Muscle of arm (tissue), 12 donors: ENCODE data around the gene GRB10. TPM values are rescaled to one million over a fixed set of nuclear protein-coding genes. Genes with fewer than 3 reads are reported as not detected.
"Not testable (repeated sequence)": the region's sequence is repeated elsewhere in the genome, so short reads cannot be mapped to it uniquely, and the experiment has no call there.

Experiments
- DNase-seq: peaks from one replicate; pipeline ENCODE4 v3.0.0-alpha.2; 2013
- polyA plus RNA-seq, 12 donors: library from polyadenylated mRNA; unstranded; fragments of 120-200 nt; gene quantifications; one replicate each; pipeline ENCODE4 v1.2.1, GENCODE V29; 2013; ENCODE audit not compliant: insufficient read length in 12 of 12

GRB10 gene
- polyA plus RNA-seq, 12 donors, result 5.0 to 27.3 (median 15.7) TPM; not detected in 1

DNA sequence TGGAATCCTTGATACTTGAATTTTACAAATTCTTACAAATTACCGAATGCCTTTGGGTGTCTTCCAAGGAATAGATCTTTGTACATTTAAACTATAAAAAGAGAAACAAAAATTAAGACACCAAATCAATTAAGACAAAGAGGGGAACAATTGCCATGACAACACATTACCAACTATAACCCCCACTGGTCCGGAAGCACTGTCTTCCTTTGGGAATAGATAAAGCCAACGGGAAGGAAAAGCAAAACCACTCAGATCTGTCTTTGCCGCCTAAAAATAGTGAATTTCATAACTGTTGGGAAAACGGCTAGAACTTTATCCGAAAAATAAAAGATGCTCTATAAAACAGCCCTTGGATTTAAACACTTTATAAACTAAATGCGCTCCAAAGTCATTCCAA lies 37.4 kb downstream of the GRB10 start:
- no peak for DNase-seq

DNA sequence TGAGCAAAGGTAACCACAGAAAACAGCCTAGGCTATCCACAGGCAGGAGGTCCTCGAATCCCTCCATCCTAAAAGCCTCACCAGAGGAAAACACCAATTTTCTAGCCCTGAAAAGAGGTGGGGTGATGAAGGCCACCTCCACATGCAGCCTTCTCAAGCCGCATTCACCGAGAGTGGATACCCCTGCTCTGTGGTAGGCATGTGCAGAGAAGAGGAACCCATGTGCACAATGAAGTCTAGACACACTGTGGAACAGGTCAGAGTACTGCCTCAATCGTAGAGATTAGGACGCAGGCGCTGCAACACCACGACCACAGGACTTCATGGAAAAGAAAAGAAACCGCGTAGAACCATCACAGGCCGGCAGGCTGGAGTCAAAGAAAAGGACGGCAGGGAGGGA lies 38.8 kb downstream of the GRB10 start:
- no peak for DNase-seq

DNA sequence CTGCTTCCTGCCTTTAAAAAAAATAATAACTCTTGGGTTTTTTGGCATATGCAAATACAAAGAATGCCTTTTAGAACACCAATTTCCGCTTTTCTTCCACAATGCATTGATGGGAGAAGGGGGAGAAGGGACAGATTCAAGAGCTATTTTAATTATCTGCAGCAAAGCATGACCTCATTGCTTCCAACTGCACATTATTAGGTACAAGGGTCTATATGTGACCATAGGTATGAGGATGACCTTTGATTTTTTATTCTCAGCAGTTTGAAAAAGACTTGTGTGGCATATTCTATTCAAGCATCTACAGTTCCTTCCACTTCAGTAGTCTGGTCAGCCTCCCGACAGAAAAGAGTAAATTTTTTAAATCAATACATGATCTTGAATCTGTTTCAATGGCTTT lies 39.7 kb downstream of the GRB10 start:
- no peak for DNase-seq

DNA sequence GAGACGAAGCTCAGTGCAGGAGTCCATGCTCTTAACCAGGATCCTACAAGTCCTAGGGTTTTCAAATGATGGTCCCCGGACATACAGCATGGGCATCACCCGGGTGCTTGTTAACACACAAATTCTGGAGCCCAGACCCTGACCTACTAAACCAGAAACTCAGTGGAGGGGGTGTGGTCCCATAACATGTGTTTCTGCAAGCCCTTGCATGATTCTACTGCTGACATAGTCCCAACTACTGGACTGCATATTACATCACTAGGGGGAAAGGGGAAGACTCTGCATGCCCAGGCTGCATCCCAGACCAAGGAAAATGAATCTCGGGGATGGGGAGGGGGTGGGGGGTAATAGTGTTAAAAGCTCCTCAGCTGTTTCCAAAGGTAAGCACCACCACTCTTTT lies 40.3 kb downstream of the GRB10 start:
- no peak for DNase-seq

DNA sequence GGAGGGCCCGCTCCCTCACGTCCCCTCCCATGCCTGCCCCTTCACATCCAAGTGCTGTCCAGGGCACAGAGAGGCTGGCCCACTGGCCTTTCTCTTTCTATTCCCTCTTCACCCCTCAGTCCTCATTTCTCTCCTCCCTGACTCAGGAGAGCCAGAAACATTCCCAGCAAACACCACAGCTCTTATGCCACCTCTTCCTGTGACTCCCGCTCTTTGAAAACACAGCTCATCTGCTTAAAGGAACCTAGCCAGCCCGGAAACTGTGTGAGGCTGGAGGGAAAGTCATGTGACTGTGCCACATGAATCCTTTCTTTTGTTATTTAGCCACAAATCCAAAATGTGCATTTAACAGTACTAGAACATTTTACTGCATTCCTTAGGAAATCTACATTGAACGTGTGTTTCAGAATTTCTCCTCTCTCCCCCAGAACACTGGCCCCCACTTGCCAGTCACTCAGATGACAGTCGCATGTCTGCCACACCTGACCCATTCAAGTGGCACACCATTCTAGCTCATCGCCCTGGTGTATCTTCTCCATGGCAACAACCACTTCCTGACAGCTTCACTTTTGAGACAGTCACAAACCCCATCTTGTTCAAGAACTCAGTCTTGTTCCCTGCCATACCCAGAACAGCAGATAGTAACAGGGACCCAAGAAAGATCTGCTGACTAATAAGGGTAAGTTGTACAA lies 42.8 kb downstream of the GRB10 start:
- DNase-seq, result no peak

DNA sequence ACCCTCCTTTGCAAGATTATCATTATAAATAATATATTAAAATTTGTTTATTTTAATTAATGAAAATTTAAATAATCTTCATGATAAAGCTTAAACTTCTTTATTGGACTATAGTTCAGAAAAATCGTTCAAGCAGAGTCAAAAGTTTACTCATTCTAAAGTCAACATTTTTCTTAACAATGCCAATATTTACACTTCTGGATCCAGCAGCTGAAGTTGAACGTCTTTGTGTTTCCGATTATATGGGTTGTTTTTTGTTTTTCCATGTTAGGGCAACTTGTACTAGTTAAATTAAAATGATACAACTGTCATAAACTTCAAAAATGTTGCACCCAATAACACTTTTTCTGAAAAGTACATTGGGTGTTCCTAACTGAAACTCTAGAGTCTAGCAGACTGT lies 43.8 kb downstream of the GRB10 start:
- DNase-seq, result no peak

DNA sequence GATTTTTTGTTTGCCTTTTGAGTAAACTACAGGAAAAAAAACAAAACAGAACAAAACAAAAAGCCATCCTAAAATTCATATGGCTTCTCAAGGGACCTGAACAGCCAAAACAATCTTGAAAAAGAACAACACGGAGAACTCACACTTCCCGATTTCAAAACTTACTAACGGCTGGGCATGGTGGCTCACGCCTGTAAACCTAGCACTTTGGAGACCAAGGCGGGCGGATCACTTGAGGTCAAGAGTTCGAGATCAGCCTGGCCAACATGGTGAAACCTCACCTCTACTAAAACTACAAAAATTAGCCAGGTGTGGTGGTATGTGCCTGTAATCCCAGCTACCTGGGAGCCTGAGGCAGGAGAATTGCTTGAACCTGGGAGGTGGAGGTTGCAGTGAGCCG lies 46.9 kb downstream of the GRB10 start:
- DNase-seq, result not testable (repeated sequence)

DNA sequence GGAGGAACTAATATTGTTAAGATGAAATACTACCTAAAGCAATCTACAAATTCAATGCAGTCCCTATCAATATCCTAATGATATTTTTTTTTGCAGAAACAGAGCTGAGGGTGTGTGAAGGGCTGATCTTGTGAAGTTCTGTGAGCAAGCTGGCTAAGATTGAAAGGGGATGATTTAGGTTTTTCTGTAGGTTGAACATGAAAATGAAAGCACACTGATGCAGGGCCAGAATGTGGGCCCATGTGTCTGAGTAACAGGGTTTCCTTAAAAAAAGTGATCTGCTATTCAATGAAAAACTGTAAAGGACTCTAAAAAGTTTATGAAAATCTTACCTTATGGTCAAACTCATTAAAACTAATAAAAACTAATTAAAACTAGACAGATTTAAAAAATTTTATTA lies 47.4 kb downstream of the GRB10 start:
- no peak for DNase-seq

DNA sequence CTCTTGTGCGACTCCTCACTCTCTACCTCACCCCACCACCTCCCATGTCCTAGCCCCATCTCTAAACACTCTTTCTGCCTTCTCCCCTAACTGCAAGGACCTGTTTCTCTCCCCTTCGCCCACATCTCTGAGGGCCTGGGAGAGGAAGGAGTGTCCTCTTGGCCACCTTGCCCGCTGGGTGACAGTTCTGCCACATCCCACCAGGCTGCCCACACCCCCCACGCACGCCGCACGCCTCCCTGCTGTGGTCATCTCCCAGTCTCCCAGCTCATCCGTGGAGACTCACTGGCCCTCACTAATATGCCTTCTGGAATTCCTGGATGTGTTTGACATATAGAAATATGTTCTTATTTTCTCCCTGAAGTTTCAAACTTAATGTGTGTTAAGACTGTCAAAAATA lies 48.5 kb downstream of the GRB10 start:
- DNase-seq, result no peak

DNA sequence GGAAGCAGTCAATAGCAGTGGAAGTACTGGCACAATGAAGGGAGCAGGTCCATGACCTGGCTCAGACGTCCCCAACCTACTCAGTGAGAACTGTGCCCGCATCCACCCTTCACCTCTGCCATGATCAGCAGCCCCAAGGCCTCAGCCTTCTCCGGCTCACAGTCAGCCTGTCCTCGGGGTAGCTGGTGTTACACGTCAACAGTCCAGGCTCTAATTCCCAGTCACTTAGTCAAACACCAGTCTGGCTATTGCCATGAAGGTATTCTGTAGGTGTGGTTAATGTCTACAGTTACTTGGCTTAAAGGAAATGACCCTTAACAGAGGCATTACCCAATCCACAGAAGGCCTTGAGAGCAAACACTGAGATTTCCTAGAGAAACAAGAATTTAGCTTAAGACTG lies 49.1 kb downstream of the GRB10 start:
- no peak for DNase-seq

DNA sequence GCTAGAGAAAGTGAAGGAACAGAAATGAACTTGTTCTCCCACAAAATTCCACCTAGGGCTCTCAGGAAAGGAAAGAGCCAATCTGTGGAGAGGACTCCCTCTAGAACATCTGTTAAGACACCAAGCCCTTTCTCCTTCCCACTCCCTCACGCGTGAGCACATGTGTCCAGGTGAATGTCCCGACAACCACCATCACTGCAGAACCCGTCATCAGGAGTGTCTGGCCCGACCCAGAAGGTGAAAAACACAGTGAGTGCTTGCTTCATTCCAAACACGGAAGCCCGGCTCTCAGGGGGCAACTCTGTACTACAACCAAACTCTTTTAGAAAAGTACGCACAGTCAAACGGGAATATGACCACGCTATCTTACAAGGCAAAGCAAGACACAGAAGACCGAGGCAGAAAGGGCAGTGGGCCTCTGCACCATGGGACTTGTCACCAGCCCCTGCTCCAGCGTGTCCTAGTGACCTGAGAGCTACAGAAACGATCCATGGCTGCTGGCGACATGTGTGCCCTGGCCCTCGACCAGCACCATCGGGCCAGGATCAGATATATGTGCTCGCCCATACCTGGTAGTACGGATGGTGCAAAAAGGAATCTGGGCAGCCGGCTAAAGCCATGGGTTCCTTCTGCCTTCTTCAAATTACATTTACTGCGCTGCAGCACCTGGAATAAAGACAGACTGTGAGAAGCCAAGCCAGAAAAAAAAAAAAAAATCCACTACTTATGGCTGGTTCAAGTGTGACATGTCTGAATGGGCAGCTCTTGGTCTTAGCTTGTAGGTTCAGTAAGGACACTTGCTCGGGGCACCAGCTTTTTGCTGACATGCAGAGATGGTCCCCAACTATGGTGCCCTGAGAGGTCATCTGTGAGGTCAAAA lies 50.8 kb downstream of the GRB10 start:
- no peak for DNase-seq

DNA sequence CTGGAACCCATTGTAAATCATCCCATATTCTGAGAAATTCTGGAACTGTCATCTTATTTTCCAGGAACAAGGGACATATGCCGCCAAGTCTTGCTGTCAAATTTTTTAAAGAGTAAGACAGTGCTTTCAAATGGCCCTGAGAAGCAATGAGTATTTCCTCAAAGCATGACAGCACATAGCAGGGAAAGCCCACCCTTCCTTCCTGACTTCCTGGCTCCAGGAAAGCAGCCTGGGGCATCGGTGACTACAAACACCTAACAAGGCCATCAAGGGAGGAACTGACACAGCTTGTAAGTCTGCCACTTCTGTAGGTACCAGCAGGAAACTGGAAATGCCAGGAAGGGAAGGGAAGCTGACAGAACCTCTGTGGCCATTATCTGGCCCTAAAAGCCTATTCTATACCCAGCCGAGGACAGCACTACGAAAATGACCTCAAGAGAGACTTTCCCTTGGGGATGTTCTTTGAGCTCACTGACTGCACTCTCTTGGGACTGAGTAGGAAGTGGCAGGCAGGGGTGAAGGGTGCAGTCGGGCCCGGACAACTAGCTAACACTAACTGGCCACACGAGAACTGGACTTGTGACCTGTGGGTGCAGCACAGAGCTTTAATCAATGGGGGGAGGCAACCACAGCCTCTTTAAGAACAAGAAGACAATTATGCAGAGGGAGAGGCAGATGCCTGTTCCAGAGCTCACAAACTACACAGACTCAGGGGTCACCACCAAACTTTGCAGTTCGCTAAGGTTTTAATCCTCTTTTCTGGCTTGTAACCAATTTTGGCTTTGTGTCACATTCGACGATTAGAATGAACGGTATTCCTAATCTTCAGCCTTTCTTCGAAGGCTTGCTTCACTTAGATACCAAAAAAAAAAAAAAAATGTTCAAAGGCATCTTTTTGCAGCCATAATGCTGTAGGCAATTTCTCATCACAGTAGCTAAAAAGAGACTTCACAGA lies 52.0 kb downstream of the GRB10 start:
- no peak for DNase-seq

DNA sequence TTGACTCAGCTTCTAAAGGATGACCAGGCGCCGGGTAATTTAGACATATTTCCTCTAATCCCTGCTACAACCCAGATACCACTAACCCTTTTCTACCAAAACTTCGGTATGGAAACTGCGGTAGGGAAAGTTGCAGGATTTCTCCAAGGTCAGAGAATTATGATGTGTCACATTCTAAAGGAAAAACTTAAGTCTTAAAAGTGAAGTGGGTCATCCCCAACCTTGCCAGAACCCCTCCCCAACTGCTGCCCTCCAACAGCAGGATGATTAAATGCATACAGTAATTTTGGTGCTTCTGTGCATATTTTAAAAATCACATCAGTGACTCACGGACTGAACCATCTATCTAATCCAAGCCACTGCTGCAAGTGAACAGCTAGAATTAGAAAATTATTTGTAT lies 52.7 kb downstream of the GRB10 start:
- DNase-seq, result no peak

DNA sequence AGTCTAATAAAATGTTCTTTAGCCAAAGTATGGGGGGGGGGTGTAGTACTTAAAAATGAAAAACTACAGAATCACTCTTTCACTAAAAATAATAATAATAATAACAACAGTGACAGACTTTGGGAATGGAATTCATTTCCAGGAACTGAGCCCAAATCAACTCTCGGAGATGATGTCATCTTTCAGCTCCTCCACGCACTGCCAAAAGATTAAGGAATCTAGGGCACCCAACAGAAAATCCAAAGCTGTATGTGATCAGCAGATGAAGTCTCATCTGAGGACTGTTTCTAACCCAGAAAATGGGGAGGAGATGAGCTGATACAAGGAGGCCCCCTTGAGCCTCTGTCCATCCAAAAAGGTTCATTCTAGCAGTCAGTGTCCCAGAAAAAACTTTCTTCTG lies 54.5 kb downstream of the GRB10 start:
- no peak for DNase-seq

DNA sequence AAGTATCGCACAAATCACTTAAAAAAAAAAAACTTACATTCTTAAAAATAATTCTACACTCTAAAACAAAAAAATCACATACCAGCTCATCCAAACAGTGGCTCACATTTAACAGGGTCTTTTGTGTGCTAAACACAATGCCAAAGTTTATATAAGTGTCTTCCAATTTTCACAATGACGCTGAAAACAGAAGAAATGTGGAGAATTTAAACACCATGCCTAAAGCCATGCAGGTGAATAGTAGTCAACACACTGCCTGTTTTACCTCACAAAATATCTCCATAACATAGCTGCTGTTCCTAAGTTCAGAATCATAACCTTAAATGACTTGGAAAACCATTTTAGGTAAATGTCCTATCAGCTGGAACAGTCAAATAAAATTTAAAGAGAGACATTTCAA lies 55.0 kb downstream of the GRB10 start:
- DNase-seq, result no peak

DNA sequence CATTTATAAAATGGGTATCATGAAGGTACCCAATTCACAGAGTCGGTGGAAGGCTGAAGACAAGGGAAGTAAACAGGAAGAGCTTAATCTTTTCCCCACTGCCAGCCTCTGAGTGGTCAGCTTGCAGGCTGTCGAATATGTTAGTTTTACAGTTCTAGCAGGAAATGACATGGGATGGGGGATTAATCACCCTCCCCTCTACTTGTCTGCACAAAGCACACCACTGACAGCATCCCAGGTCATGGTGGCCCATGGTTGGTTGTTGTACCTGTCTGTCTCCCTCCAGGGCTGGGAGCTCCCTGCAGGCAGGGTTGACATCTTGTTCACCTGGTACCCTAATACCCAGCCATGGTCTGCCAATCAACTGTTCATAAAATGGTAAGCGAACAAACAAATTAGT lies 55.6 kb downstream of the GRB10 start:
- no peak for DNase-seq

DNA sequence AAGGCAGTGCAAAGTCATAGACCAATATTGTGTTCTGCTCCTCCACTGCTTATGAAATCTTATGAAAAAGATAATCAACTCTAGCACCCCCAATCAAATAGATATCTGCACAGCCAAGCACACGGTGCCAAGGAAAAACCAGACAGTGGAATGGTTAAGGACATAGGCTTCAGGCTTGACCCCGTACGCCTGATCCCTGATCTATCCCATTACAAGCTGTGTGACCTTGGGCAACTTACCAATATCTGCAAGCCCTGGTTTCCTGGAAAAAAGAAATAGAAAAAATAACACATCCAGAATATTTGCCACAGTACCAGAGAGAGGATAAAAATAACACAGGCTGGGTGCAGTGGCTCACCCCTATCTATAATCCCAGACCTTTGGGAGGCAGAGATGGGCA lies 56.9 kb downstream of the GRB10 start:
- DNase-seq, result no peak

DNA sequence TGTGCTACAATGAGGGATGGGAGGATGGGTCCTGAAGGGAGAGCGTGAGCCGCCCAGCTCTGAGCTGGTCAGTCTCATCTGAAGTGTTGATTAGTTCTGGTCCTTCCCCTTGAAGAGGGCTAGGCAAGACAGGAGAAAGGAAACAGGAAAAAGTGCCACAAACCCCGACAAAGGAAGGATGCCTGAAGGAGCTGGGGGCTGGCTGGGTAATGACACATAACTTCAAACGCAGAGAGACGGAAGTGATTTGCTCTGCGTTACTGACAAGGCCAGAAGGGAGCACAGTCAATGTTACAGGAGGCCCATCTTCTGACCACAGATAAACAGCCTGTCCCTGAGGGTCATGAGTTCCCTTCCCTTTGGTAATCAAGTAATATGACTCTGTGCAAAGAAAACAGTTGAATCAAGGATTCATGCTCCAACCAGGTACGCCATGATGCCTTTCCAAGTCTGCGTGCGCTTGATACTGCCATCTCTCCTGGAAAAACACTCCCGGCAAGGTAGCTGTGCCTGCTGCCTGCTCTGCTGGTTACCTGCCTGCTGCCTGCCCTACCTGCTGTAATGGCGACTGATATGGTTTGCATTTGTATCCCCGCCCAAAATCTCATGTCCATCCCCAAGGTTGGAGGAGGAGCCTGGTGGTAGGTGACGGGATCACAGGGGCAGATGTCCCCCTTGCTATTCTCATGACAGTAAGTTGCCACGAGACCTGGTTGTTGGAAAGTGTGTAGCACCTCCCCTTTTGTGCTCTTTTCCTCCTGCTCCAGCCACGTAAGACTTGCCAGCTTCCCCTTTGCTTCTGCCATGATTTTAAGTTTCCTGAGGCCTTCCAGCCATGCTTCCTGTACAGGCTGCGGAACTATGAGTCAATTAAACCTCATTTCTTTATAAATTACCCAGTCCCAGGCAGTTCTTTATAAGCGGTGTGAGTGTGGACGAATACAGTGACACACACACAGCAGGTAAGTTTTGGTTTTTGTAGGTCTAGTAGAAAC lies 57.9 kb downstream of the GRB10 start:
- no peak for DNase-seq

DNA sequence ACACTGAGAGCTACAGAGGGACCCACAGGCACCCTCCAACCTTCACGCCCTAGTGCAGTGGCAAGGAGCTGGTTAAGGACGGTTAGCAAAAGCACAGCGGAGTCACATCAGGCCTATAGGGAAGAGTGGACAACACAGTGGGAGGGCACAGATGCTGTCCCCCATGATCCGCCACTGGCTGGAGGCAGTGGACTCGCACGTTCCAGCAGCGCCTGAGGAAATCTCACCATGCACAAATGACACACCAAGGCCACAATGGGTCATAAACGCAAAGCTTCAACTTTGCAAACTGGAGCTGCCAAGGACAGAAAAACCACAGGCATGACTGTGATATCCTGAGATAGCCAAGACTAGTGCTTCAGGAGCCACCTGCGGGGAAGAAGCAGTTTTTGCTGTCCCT lies 58.8 kb downstream of the GRB10 start:
- DNase-seq, result no peak

DNA sequence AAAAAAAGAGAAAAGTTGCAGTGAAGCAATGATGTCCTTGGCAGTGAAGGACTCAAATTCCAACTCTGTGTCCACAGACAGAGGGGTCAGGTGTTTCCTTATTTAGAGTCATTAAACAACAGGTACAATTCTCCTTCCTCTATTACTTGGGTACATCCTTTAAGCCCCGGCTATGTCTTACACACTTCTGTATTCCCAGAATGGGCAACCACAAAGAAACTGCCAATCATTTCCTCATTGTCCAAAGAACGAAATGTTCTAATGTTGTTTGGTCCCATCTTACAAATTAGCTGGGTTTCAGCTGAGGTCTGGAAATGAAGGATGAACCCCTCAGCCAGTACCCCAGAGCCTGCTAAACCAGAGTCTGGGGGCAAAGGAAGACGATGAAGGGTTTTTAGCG lies 59.5 kb downstream of the GRB10 start:
- DNase-seq, result no peak

DNA sequence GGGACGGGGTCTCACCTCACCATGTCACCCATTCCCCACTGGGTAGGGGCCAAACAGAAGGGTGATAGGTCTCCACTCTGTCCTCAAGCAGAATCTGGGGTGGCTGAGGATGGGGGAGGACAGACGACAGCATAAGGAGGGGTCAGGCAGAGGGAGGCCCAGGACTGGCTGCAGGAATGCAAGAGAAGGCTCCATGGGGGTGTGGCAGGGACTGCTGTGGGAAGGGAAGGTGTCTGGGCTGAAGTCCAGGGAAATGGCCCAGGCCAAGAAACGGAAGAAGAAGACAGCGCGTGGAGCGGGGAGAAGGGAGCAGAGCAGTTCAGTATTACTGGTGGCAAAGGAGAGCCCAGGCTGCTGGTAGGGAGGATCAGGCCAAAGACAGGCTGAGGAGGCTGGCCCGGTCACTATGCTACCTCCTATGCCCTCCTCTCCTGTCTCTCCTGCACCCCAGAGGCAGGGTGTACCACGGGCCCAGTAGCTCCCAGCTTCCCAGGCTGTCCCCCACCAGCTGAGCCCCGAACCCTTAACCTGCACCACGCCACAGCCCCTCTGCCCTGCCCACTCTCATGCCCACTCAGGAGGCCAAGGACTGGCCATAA lies 60.9 kb downstream of the GRB10 start:
- no peak for DNase-seq
